HEK293 (cell line): ENCODE measurements around the gene GIMAP1.

Source experiments
- CTCF ChIA-PET: fragments of 350-600 bp; formaldehyde crosslinking; extraction: SDS; loops from one replicate; lab custom pipeline; 2021; ENCODE audit warnings: antibody characterized with exemption; lab: Yijun Ruan, JAX
- POLR2A ChIA-PET: fragments of 300-600 bp; formaldehyde crosslinking; extraction: SDS; loops from one replicate; lab custom pipeline; 2020; ENCODE audit warnings: antibody characterized with exemption, inconsistent platforms; lab: Yijun Ruan, JAX
- H3K27ac ChIP-seq: fragments of 200-500 bp; sonication (Bioruptor generic); 2 replicates; pipeline ENCODE4 v1.5.1; 2014; ENCODE audit warnings: low read depth, low read length, control low read depth, inconsistent platforms; ENCODE audit errors: extremely low read depth
- H3K36me3 ChIP-seq, 2 experiments: fragments of 200-500 bp in 1 of 2; sonication (Bioruptor generic) in 1 of 2; 1 replicate in 1 of 2; 2 replicates in 1 of 2; pipeline ENCODE4 v1.5.1; 2014 to 2017; ENCODE audit warnings: inconsistent platforms in 2 of 2, low read length in 2 of 2; ENCODE audit not compliant: control insufficient read depth in 2 of 2, insufficient read depth in 1 of 2
- H3K4me1 ChIP-seq: fragments of 200-500 bp; sonication (Bioruptor generic); 2 replicates; pipeline ENCODE4 v1.5.1; 2014; ENCODE audit warnings: mild to moderate bottlenecking, low read length, inconsistent platforms; ENCODE audit not compliant: control insufficient read depth, insufficient read depth
- H3K4me3 ChIP-seq: 2 replicates; pipeline ENCODE4 v1.5.1; 2011; ENCODE audit warnings: low read depth, mild to moderate bottlenecking, control low read depth, low read length, moderate library complexity
- H3K9me3 ChIP-seq: fragments of 200-500 bp; sonication (Bioruptor generic); 2 replicates; pipeline ENCODE4 v1.5.1; 2014; ENCODE audit warnings: low read depth, low read length, inconsistent platforms; ENCODE audit not compliant: control insufficient read depth, insufficient read depth
- BCL6B ChIP-seq: fragments of 450-650 bp; formaldehyde crosslinking; IDR thresholded peaks from 2 replicates; pipeline ENCODE4 v1.5.1; 2017; ENCODE audit warnings: missing biosample characterization, missing genetic modification characterization
- EGR2 ChIP-seq: fragments of 450-650 bp; formaldehyde crosslinking; IDR thresholded peaks from 2 replicates; pipeline ENCODE4 v1.5.1; 2016; ENCODE audit warnings: low read depth, missing biosample characterization, missing genetic modification characterization
- HOXC10 ChIP-seq: sonication (generic); formaldehyde crosslinking; IDR thresholded peaks from 2 replicates; pipeline ENCODE4 v1.8.1; 2023; ENCODE audit warnings: mild to moderate bottlenecking, missing genetic modification reagents
- KLF1 ChIP-seq: fragments of 450-650 bp; formaldehyde crosslinking; IDR thresholded peaks from 2 replicates; pipeline ENCODE4 v1.5.1; 2016; ENCODE audit warnings: missing biosample characterization, missing genetic modification characterization
- MZF1 ChIP-seq: fragments of 450-650 bp; formaldehyde crosslinking; IDR thresholded peaks from 2 replicates; pipeline ENCODE4 v1.5.1; 2017; ENCODE audit warnings: missing biosample characterization, missing genetic modification characterization, borderline replicate concordance
- OSR2 ChIP-seq: fragments of 450-650 bp; formaldehyde crosslinking; IDR thresholded peaks from 2 replicates; pipeline ENCODE4 v1.5.1; 2016; ENCODE audit warnings: missing biosample characterization, missing genetic modification characterization
- YY2 ChIP-seq: fragments of 450-650 bp; formaldehyde crosslinking; IDR thresholded peaks from 2 replicates; pipeline ENCODE4 v1.5.1; 2016; ENCODE audit warnings: missing biosample characterization, missing genetic modification characterization
- ZBTB49 ChIP-seq: fragments of 450-650 bp; formaldehyde crosslinking; IDR thresholded peaks from 2 replicates; pipeline ENCODE4 v1.5.1; 2016; ENCODE audit warnings: missing biosample characterization, missing genetic modification characterization, low read depth
- ZNF112 ChIP-seq: fragments of 450-650 bp; formaldehyde crosslinking; IDR thresholded peaks from 2 replicates; pipeline ENCODE4 v1.5.0; 2017; ENCODE audit warnings: missing biosample characterization, missing genetic modification characterization
- ZNF146 ChIP-seq: fragments of 450-650 bp; formaldehyde crosslinking; IDR thresholded peaks from 2 replicates; pipeline ENCODE4 v1.5.1; 2016; ENCODE audit warnings: missing biosample characterization, missing genetic modification characterization
- ZNF223 ChIP-seq: fragments of 450-650 bp; formaldehyde crosslinking; IDR thresholded peaks from 2 replicates; pipeline ENCODE4 v1.5.1; 2016; ENCODE audit warnings: missing biosample characterization, missing genetic modification characterization
- ZNF335 ChIP-seq: fragments of 450-650 bp; formaldehyde crosslinking; conservative IDR thresholded peaks from 2 replicates; pipeline ENCODE4 v1.5.1; 2016; ENCODE audit warnings: missing biosample characterization, missing genetic modification characterization
- ZNF426 ChIP-seq: fragments of 450-650 bp; formaldehyde crosslinking; IDR thresholded peaks from 2 replicates; pipeline ENCODE4 v1.5.1; 2017; ENCODE audit warnings: missing biosample characterization, missing genetic modification characterization, mild to moderate bottlenecking, inconsistent platforms, moderate library complexity
- ZNF530 ChIP-seq: fragments of 450-650 bp; formaldehyde crosslinking; IDR thresholded peaks from 2 replicates; pipeline ENCODE4 v1.5.1; 2016; ENCODE audit warnings: low read depth, missing biosample characterization, missing genetic modification characterization
- ZNF558 ChIP-seq: fragments of 450-650 bp; formaldehyde crosslinking; IDR thresholded peaks from 2 replicates; pipeline ENCODE4 v1.5.1; 2016; ENCODE audit warnings: missing biosample characterization, missing genetic modification characterization
- ZNF677 ChIP-seq: fragments of 450-650 bp; IDR thresholded peaks from 2 replicates; pipeline ENCODE4 v1.5.0; 2018; ENCODE audit warnings: missing biosample characterization, mild to moderate bottlenecking, missing genetic modification characterization, moderate library complexity
- ZNF76 ChIP-seq: fragments of 450-650 bp; formaldehyde crosslinking; IDR thresholded peaks from 2 replicates; pipeline ENCODE4; 2016; ENCODE audit warnings: low read depth, missing biosample characterization, missing genetic modification characterization, borderline replicate concordance
- TF ChIP-seq, protein P1 (sequence below): fragments of 450-650 bp; formaldehyde crosslinking; IDR thresholded peaks from 2 replicates; pipeline ENCODE4 v1.5.1; 2016; ENCODE audit warnings: missing biosample characterization, missing genetic modification characterization
- TF ChIP-seq, protein P2 (sequence below): fragments of 450-650 bp; formaldehyde crosslinking; IDR thresholded peaks from 2 replicates; pipeline ENCODE4 v1.5.0; 2017; ENCODE audit warnings: missing biosample characterization, missing genetic modification characterization, borderline replicate concordance
- TF ChIP-seq, protein P3 (sequence below): fragments of 450-650 bp; formaldehyde crosslinking; IDR thresholded peaks from 2 replicates; pipeline ENCODE4 v1.5.1; 2017; ENCODE audit warnings: missing biosample characterization, missing genetic modification characterization

Gene GIMAP1

GRCh38 chr7:150728609-150729008 lies 12.2 kb downstream of the GIMAP1 start:
- TF ChIP-seq YY2 (tag by site-specific recombination) (no peak), ZNF558 (tag by site-specific recombination) (peak; percentile 93)
- H3K9me3 ChIP-seq, result no peaks in the 10 kb centered on the region
- H3K4me1 ChIP-seq, result no peaks in the 10 kb centered on the region
- no peaks in the 10 kb centered on the region for H3K36me3 ChIP-seq
- ChIA-PET POLR2A (no interaction called here), CTCF (no interaction called here)
- no peak overlapping the region for H3K4me3 ChIP-seq
- H3K27ac ChIP-seq, result no peak overlapping the region

- Histone ChIP-seq H3K27ac (no peak overlapping the region), H3K36me3 (no peaks in the 10 kb centered on the region), H3K9me3 (no peaks in the 10 kb centered on the region), H3K4me3 (no peak overlapping the region), H3K4me1 (no peaks in the 10 kb centered on the region)
- ChIA-PET POLR2A (no interaction called here), CTCF (no interaction called here)
- TF ChIP-seq, protein P1, sequence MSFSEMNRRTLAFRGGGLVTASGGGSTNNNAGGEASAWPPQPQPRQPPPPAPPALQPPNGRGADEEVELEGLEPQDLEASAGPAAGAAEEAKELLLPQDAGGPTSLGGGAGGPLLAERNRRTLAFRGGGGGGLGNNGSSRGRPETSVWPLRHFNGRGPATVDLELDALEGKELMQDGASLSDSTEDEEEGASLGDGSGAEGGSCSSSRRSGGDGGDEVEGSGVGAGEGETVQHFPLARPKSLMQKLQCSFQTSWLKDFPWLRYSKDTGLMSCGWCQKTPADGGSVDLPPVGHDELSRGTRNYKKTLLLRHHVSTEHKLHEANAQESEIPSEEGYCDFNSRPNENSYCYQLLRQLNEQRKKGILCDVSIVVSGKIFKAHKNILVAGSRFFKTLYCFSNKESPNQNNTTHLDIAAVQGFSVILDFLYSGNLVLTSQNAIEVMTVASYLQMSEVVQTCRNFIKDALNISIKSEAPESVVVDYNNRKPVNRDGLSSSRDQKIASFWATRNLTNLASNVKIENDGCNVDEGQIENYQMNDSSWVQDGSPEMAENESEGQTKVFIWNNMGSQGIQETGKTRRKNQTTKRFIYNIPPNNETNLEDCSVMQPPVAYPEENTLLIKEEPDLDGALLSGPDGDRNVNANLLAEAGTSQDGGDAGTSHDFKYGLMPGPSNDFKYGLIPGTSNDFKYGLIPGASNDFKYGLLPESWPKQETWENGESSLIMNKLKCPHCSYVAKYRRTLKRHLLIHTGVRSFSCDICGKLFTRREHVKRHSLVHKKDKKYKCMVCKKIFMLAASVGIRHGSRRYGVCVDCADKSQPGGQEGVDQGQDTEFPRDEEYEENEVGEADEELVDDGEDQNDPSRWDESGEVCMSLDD (tag by site-specific recombination), result no peak
- TF ChIP-seq ZNF112 (tag by site-specific recombination), result no peak
- TF ChIP-seq EGR2 (tag by site-specific recombination), result no peak
- TF ChIP-seq ZNF335 (tag by site-specific recombination), result no peak
- TF ChIP-seq MZF1 (tag by site-specific recombination), result no peak
- no peak for TF ChIP-seq ZNF530 (tag by site-specific recombination)
- TF ChIP-seq ZNF146, result no peak
- no peak for TF ChIP-seq KLF1 (tag by site-specific recombination)
- TF ChIP-seq ZBTB49, result no peak
- TF ChIP-seq, protein P2, sequence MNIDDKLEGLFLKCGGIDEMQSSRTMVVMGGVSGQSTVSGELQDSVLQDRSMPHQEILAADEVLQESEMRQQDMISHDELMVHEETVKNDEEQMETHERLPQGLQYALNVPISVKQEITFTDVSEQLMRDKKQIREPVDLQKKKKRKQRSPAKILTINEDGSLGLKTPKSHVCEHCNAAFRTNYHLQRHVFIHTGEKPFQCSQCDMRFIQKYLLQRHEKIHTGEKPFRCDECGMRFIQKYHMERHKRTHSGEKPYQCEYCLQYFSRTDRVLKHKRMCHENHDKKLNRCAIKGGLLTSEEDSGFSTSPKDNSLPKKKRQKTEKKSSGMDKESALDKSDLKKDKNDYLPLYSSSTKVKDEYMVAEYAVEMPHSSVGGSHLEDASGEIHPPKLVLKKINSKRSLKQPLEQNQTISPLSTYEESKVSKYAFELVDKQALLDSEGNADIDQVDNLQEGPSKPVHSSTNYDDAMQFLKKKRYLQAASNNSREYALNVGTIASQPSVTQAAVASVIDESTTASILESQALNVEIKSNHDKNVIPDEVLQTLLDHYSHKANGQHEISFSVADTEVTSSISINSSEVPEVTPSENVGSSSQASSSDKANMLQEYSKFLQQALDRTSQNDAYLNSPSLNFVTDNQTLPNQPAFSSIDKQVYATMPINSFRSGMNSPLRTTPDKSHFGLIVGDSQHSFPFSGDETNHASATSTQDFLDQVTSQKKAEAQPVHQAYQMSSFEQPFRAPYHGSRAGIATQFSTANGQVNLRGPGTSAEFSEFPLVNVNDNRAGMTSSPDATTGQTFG (tag by site-specific recombination), result no peak
- TF ChIP-seq BCL6B (tag by site-specific recombination), result no peak
- TF ChIP-seq HOXC10 (CRISPR knock-in tag), result no peak
- TF ChIP-seq ZNF426 (tag by site-specific recombination), result no peak
- no peak for TF ChIP-seq OSR2 (tag by site-specific recombination)
- TF ChIP-seq ZNF223, result no peak
- TF ChIP-seq ZNF76, result no peak
- TF ChIP-seq ZNF677 (tag by site-specific recombination), result no peak
- TF ChIP-seq, protein P3, sequence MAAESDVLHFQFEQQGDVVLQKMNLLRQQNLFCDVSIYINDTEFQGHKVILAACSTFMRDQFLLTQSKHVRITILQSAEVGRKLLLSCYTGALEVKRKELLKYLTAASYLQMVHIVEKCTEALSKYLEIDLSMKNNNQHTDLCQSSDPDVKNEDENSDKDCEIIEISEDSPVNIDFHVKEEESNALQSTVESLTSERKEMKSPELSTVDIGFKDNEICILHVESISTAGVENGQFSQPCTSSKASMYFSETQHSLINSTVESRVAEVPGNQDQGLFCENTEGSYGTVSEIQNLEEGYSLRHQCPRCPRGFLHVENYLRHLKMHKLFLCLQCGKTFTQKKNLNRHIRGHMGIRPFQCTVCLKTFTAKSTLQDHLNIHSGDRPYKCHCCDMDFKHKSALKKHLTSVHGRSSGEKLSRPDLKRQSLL (tag by site-specific recombination), result no peak
These were observed 15.5 kb downstream of the GIMAP1 start for GRCh38 chr7:150731916-150732315.
